ENCODE data around the gene PKIG. TPM values are rescaled to one million over a fixed set of nuclear protein-coding genes. Genes with fewer than 3 reads are reported as not detected.

Gene PKIG
- total RNA-seq, 1 experiment from 2014 or later = 19.2 TPM

DNA sequence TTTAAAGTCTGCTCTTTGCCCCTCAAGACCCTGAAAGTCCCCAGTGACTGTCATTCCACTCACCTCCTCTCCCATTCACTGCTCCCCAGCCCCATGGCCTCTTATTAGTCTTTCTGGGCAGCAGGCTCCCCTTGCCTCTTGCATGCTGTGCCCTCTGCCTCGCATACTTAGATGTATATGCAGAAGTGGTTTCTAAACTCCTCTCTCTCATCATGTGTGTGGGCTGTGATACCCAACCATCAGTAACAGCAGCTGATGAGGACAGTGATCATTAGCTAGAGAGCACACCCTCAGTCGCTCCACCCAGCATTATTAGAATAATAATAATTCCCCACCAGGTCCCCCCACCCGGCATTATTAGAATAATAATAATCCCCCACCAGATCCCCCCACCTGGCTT lies 14.5 kb downstream of the PKIG start:
- CTCF ChIA-PET = interaction anchor here (0.6 to 2.8 kb wide), 3 partner anchors 14 to 385 kb away, joined by 3 to 8 read pairs (median 4); no protein-coding TSS in a partner anchor
- Mint-ChIP-seq H3K27me3 (ENCODE audit: insufficient read depth, unreplicated experiment) (no peaks in the 10 kb centered on the region), H3K27ac (ENCODE audit: low read depth, unreplicated experiment) (no peak overlapping the region), H3K4me1 (ENCODE audit: insufficient read depth, unreplicated experiment) (peaks cover 7% of the 10 kb centered on the region), H3K36me3 (ENCODE audit: insufficient read depth, unreplicated experiment) (no peaks in the 10 kb centered on the region), H3K9me3 (ENCODE audit: unreplicated experiment) (no peaks in the 10 kb centered on the region), H3K4me3 (ENCODE audit: unreplicated experiment) (no peak overlapping the region)
- TF ChIP-seq, protein P1, sequence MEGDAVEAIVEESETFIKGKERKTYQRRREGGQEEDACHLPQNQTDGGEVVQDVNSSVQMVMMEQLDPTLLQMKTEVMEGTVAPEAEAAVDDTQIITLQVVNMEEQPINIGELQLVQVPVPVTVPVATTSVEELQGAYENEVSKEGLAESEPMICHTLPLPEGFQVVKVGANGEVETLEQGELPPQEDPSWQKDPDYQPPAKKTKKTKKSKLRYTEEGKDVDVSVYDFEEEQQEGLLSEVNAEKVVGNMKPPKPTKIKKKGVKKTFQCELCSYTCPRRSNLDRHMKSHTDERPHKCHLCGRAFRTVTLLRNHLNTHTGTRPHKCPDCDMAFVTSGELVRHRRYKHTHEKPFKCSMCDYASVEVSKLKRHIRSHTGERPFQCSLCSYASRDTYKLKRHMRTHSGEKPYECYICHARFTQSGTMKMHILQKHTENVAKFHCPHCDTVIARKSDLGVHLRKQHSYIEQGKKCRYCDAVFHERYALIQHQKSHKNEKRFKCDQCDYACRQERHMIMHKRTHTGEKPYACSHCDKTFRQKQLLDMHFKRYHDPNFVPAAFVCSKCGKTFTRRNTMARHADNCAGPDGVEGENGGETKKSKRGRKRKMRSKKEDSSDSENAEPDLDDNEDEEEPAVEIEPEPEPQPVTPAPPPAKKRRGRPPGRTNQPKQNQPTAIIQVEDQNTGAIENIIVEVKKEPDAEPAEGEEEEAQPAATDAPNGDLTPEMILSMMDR (IDR thresholded peaks at IDR 0.05; ENCODE audit: unreplicated experiment) = no peak
- no TSS peak for BruUV-seq (replicated peaks)
- POLR2A ChIA-PET = interaction anchor here (0.7 to 1.2 kb wide), 2 partner anchors 9 to 232 kb away, joined by 3 read pairs; no protein-coding TSS in a partner anchor
- intact Hi-C loops (cut with micrococcal nuclease) = no loop called here
- DNase-seq (ENCODE audit: unreplicated experiment) = no peak

DNA sequence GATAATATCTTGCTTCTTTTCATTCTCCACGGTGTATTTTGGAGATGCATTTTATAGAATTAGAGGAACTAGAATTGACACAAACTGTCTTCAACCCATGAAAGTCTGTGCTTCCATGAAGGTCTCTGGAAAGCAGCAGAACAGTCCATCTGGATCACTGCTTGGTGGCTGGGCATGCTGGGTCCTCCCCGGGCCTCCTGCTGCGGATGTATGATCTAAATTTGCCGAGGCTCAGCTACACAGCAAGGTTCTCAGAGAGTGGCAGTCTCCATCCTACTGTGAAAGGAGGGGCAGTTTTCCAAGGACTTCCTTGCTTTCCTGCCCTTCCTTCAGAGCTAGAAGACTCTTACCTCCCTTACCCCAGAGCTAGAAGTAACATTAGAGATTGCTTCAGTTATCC lies 15.1 kb downstream of the PKIG start:
- no peak overlapping the region for H3K4me3 Mint-ChIP-seq (ENCODE audit: unreplicated experiment)
- intact Hi-C loops (cut with micrococcal nuclease) = no loop called here
- no peak for DNase-seq (ENCODE audit: unreplicated experiment)
- no peaks in the 10 kb centered on the region for H3K36me3 Mint-ChIP-seq (ENCODE audit: insufficient read depth, unreplicated experiment)
- peaks cover 12% of the 10 kb centered on the region for H3K4me1 Mint-ChIP-seq (ENCODE audit: insufficient read depth, unreplicated experiment)
- POLR2A ChIA-PET = interaction anchor here (0.7 to 1.2 kb wide), 2 partner anchors 10 to 232 kb away, joined by 3 read pairs; no protein-coding TSS in a partner anchor
- CTCF ChIA-PET = interaction anchor here (0.6 to 2.8 kb wide), 9 partner anchors 10 to 386 kb away, joined by 3 to 8 read pairs (median 4); no protein-coding TSS in a partner anchor
- BruUV-seq (replicated peaks) = no TSS peak
- H3K27me3 Mint-ChIP-seq (ENCODE audit: insufficient read depth, unreplicated experiment) = no peaks in the 10 kb centered on the region
- no peaks in the 10 kb centered on the region for H3K9me3 Mint-ChIP-seq (ENCODE audit: unreplicated experiment)
- no peak overlapping the region for H3K27ac Mint-ChIP-seq (ENCODE audit: low read depth, unreplicated experiment)
- TF ChIP-seq, protein P1 (IDR thresholded peaks at IDR 0.05; ENCODE audit: unreplicated experiment) = no peak

DNA sequence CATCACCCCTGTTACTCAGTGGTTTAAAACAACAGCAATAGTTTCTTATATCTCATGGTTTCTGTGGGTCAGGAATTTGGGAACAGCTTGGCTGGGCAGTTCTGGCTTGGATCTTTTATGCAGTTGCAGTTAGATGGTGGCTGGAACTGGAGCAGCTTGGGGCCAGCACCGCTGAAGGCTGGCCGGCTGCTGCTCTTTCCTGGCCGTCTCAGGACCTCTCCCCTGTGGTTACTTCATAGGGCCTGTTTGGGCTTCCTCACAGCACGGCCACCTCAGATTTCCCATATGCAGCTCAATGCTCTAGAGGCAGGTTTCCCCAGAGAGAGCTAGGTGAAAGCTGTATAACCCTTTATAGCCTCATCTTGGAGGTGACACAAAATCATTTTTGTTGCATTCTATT lies 15.6 kb downstream of the PKIG start:
- Mint-ChIP-seq H3K9me3 (ENCODE audit: unreplicated experiment) (no peaks in the 10 kb centered on the region), H3K27ac (ENCODE audit: low read depth, unreplicated experiment) (no peak overlapping the region), H3K4me3 (ENCODE audit: unreplicated experiment) (no peak overlapping the region), H3K36me3 (ENCODE audit: insufficient read depth, unreplicated experiment) (no peaks in the 10 kb centered on the region), H3K27me3 (ENCODE audit: insufficient read depth, unreplicated experiment) (no peaks in the 10 kb centered on the region), H3K4me1 (ENCODE audit: insufficient read depth, unreplicated experiment) (peaks cover 12% of the 10 kb centered on the region)
- CTCF ChIA-PET = interaction anchor here (0.6 to 2.8 kb wide), 9 partner anchors 9 to 121 kb away, joined by 3 to 8 read pairs (median 4); no protein-coding TSS in a partner anchor
- intact Hi-C loops (cut with micrococcal nuclease) = no loop called here
- POLR2A ChIA-PET = interaction anchor here (0.8 kb wide), 1 partner anchor 27 kb away, joined by 3 read pairs; no protein-coding TSS in a partner anchor
- DNase-seq (ENCODE audit: unreplicated experiment) = no peak
- TF ChIP-seq, protein P1 (IDR thresholded peaks at IDR 0.05; ENCODE audit: unreplicated experiment) = no peak
- no TSS peak for BruUV-seq (replicated peaks)

DNA sequence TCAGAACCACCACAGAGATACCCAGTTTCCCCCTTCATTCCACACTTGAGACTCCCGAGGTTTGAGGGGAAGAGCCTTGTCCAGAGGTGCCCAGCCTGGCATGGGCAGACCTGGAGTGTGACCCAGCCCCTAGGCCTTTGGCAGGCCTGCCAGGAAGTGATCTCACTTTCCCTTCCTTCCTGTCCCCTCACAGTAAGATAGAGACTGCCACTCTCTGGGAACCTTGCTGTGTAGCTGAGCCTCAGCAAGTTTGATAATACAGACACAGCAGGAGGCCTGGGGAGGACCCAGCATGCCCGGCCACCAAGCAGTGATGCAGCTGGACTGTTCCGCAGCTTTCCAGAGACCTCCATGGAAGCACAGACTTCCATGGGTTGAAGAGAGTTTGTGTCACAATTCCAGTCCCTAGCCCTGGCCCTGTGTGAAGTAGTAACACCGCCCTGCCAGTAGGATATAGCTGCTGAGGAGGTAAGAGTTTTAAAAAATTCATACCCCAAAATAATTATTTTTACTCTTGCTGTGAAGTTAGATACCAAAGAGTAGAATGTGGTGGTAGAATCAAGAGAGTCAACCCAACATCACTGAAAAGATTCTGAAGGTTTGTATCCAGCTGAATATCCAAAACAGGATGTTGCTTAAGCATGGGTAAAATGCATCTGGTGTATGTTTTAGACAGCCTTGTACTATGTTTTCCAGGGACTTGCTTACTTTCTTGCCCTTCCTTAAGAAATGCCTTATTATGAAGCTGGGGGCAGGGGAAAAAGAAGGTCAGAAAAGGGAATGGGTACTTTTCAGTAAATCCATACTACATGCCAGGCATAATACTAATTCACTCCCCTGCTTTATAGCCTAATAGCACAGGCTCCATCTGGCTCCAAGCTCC lies 16.3 kb downstream of the PKIG start:
- no TSS peak for BruUV-seq (replicated peaks)
- Mint-ChIP-seq H3K36me3 (ENCODE audit: insufficient read depth, unreplicated experiment) (no peaks in the 10 kb centered on the region), H3K4me3 (ENCODE audit: unreplicated experiment) (no peak overlapping the region), H3K9me3 (ENCODE audit: unreplicated experiment) (no peaks in the 10 kb centered on the region), H3K27ac (ENCODE audit: low read depth, unreplicated experiment) (no peak overlapping the region), H3K27me3 (ENCODE audit: insufficient read depth, unreplicated experiment) (no peaks in the 10 kb centered on the region), H3K4me1 (ENCODE audit: insufficient read depth, unreplicated experiment) (peaks cover 12% of the 10 kb centered on the region)
- intact Hi-C loops (cut with micrococcal nuclease) = no loop called here
- no peak for DNase-seq (ENCODE audit: unreplicated experiment)
- TF ChIP-seq, protein P1 (IDR thresholded peaks at IDR 0.05; ENCODE audit: unreplicated experiment) = no peak
- CTCF ChIA-PET = interaction anchor here (0.5 to 2.8 kb wide), 12 partner anchors 10 to 1374 kb away, joined by 3 to 8 read pairs (median 3); no protein-coding TSS in a partner anchor
- POLR2A ChIA-PET = interaction anchor here (0.8 to 0.9 kb wide), 2 partner anchors 26 to 28 kb away, joined by 3 read pairs; no protein-coding TSS in a partner anchor

All from MCF 10A (cell line).